K562 (cell line): ENCODE results near the gene APBA2. TPM values are rescaled to one million over a fixed set of nuclear protein-coding genes. Genes with fewer than 3 reads are reported as not detected.

Experiments used
- BRCA1 ChIP-seq, 2 experiments: fragments of 450-650 bp in 1 of 2; sonication (generic) in 1 of 2; formaldehyde crosslinking in 1 of 2; IDR thresholded peaks; 2 replicates each; pipeline versions ENCODE4 v1.5.0 to v1.6.1; 2017 to 2020; ENCODE audit warnings: mild to moderate bottlenecking in 1 of 2, missing genetic modification reagents in 1 of 2
- CBX3 ChIP-seq, 2 experiments: IDR thresholded peaks; 1 replicate in 1 of 2; 2 replicates in 1 of 2; pipeline ENCODE4 v1.6.1; 2012; ENCODE audit warnings: inconsistent platforms in 2 of 2, low read length in 2 of 2, borderline replicate concordance in 1 of 2, control low read depth in 1 of 2
- CTCF ChIP-seq, 3 experiments: IDR thresholded peaks in 2 of 3; conservative IDR thresholded peaks in 1 of 3; 2 replicates each; pipeline ENCODE4 v1.5.1; 2011 to 2012; ENCODE audit warnings: low read length in 3 of 3, mild to moderate bottlenecking in 3 of 3, control low read depth in 2 of 3, improper control_type of control experiment in 1 of 3, inconsistent platforms in 1 of 3, low read depth in 1 of 3, mixed read lengths in 1 of 3, moderate library complexity in 1 of 3; ENCODE audit not compliant: insufficient read depth in 2 of 3
- KAT8 ChIP-seq: fragments of 450-650 bp; IDR thresholded peaks from 2 replicates; pipeline ENCODE4 v1.6.1; 2016; ENCODE audit warnings: low read depth, mild to moderate bottlenecking
- KLF16 ChIP-seq: IDR thresholded peaks from 2 replicates; pipeline ENCODE4 v1.6.1; 2016; ENCODE audit warnings: antibody characterized with exemption
- PTBP1 ChIP-seq: fragments of 200-400 bp; formaldehyde crosslinking; IDR thresholded peaks from 2 replicates; pipeline ENCODE4 v1.6.1; 2017; ENCODE audit warnings: low read depth, low read length
- TEAD2 ChIP-seq: fragments of 450-650 bp; IDR thresholded peaks from 2 replicates; pipeline ENCODE4 v1.6.1; 2016; ENCODE audit warnings: missing genetic modification characterization, control low read depth, missing compliant biosample characterization
- ZNF318 ChIP-seq, 2 experiments: fragments of 450-650 bp; IDR thresholded peaks; 2 replicates each; pipeline ENCODE4 v1.6.1; 2016; ENCODE audit warnings: mild to moderate bottlenecking in 2 of 2, borderline replicate concordance in 1 of 2, low read depth in 1 of 2, moderate library complexity in 1 of 2
- polyA plus RNA-seq, 8 experiments: library from polyadenylated mRNA; depleted of rRNA in 4 of 8; stranded (reverse) in 5 of 8; unstranded in 3 of 8; fragments of >200 nt; fragmentation: Nextera tagmentation in 2 of 8; fragmentation: Illumina TruSeq in 1 of 8; extraction: Ambion mirVana in 2 of 8; extraction: Trizol in 1 of 8; gene quantifications; 2 replicates each; pipeline versions ENCODE4 v1.2.1 to v1.2.3, GENCODE V29; 2011 to 2014; ENCODE audit warnings: inconsistent platforms in 1 of 8, missing spikeins in 1 of 8
- total RNA-seq, 7 experiments: library from RNA; depleted of rRNA in 6 of 7; stranded (reverse); fragments of >200 nt in 6 of 7; fragmentation: Illumina TruSeq in 2 of 7; extraction: Trizol in 2 of 7; gene quantifications; 2 replicates each; pipeline versions ENCODE4 v1.2.1 to v1.2.3, GENCODE V29; 2011 to 2021; ENCODE audit warnings: low replicate concordance in 1 of 7

Gene APBA2
- total and polyA plus RNA-seq, 9 of the 15 experiments (the other 6 are each of a cell fraction or from before 2014, with no cell fraction given): 0.24 to 40.9 (median 25.2) TPM

DNA sequence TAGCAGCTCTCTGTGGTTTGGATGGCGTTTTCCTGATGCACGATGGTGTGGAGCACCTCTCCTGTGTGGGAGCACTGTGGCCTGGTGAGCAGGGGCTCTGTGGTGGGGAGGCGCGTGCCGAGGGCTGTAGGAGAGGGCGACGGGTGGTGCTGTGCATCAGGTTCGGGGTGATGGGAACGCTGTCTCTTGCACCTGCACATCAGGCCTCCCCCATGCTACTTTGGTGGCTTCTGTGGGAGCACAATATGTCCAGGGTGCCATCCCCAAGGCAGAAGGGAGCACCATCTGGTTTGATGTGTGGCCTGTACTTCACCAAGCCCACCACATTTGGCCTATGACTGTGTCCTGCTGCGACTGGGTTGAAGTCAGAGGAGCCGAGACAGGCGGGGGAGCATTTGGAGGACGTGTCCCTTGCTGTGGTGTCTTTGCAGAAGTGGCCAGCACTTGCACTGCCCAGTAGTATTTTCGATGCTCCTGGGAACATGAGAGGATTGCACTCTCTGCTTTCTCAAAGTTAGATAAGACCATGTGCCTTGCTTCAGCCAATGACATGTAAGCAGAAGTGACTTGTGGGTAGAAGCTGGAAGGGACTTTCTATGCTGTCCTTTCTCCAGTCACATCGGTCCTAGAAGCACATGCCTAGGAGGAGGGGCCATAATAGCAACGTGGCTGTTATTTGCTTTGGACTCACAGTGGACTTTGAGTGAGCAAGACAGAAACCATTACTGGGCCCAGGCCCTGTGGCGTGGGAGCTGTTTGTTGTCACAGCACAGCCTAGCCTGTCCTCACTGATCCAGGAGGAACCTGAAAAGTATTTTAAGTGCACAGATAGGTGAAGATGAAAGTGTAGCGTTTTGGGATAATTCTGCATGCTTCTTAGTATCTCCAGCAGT is 72.1 kb downstream of the APBA2 start (continued):
- TF ChIP-seq ZNF318 (IDR thresholded peaks at IDR 0.05; ENCODE audit: borderline replicate concordance in 1 of 2, low read depth in 1 of 2) (no peak), TEAD2 (0 out of 2 replicates have a peak, but pooled peaks have one; percentile 47), PTBP1 (no peak), KLF16 (no peak), BRCA1 (IDR thresholded peaks at IDR 0.05) (no peak), BRCA1 (CRISPR knock-in tag; IDR thresholded peaks at IDR 0.05) (no peak), CBX3 (IDR thresholded peaks at IDR 0.05; ENCODE audit: borderline replicate concordance in 1 of 2, low read length in 2 of 2) (no peak), KAT8 (no peak), CTCF (IDR thresholded peaks at IDR 0.05 in 2 of 3, conservative IDR thresholded peaks at IDR 0.05 in 1 of 3; ENCODE audit: insufficient read depth in 2 of 3, low read depth in 1 of 3, low read length in 3 of 3) (no peak)
